Measurements from ENCODE around the gene OSM.
"Not testable (repeated sequence)": the region's sequence is repeated elsewhere in the genome, so short reads cannot be mapped to it uniquely, and the experiment has no call there.

The OSM gene

DNA sequence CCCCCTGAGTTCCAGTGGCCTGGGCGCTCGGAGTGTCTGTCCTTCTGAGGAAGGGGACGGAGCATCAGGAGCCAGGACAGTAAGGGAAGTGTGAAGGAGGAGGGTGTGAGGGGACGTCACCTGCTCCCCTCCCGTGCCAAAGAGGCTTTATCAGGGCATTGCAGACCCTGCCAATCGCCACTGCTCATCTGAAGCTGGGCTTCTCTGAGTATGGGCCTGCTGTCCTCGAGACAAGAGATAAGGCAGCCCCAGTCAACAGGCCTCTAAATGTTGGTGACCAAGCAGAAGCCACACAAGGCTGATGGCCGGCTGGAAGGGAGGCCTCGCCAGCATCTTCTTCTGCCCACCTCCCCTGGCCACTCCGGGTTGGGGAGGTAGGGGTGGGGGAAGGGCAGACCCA, 49.9 kb downstream of the OSM start:
- H3K27me3 ChIP-seq (ENCODE audit: insufficient read depth, low read length), result no peaks in the 10 kb centered on the region

DNA sequence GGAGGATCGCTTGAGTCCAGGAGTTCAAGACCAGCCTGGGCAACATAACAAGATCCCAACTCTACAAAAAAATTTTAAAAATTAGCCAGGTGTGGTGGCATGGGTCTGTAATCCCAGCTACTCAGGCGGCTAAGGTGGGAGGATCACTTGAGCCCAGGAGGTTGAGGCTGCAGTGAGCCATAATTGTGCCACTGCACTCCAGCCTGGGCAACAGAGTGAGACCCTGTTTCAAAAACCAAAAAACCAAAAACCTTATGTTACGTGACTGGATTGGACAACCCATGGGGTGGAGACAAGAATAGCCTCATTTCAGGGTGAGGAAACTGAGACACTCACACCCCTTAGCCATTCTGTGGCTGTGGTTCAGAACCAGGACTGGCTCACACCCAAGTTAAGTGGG, 50.4 kb downstream of the OSM start:
- not testable (repeated sequence) for H3K9me3 ChIP-seq (ENCODE audit: insufficient read depth, low read depth, low read length); H3K36me3 ChIP-seq (ENCODE audit: insufficient read depth, low read depth, low read length); H3K9ac ChIP-seq (ENCODE audit: low read depth, low read length); H3K4me1 ChIP-seq (ENCODE audit: insufficient read depth, low read length); H3K27me3 ChIP-seq (ENCODE audit: insufficient read depth, low read length); H3K4me3 ChIP-seq (ENCODE audit: low read length); H3K27ac ChIP-seq (ENCODE audit: low read length)

More for the DNA sequence above, 49.9 kb downstream of the OSM start:
- H3K4me1 ChIP-seq (ENCODE audit: insufficient read depth, low read length), result peaks cover 8% of the 10 kb centered on the region
- H3K27ac ChIP-seq (ENCODE audit: low read length), result no peak overlapping the region
- no peak overlapping the region for H3K9ac ChIP-seq (ENCODE audit: low read depth, low read length)
- H3K9me3 ChIP-seq (ENCODE audit: insufficient read depth, low read depth, low read length), result no peaks in the 10 kb centered on the region
- no peak overlapping the region for H3K4me3 ChIP-seq (ENCODE audit: low read length)
- no peaks in the 10 kb centered on the region for H3K36me3 ChIP-seq (ENCODE audit: insufficient read depth, low read depth, low read length)

DNA sequence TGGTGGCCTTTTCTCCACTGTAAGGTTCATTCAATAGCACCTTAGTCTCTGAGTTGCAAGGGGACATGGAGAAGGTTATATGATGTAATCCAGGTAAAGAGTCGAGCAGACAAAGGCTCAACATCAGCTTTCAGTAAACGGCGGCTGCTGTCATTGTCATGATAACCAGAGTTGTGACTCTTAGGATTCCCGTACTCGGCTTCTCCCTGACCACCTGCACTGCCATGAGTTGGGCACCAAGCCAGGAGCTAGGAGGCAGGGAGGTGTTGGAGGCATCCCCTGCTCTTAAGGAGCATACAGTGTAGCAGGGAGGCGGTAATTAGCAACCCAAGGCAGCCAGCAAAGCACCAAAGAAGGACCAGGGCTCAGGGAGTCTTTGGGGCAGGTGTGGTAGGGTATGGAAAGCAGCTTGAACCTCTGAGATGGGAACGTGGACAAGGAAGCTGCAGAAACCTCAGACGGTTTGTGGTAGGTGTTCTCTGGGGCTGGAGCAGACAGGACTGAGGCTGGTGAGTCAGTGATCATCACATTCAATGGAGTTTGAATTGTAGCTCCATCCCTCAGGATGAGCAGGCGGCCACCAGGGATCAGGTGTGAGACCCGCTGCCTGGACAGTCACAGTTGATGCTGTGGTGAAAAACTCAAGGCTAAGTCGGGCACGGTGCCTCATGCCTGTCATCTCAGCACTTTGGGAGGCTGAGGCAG, 51.8 kb downstream of the OSM start:
- no peak overlapping the region for H3K4me3 ChIP-seq (ENCODE audit: low read length)
- H3K9ac ChIP-seq (ENCODE audit: low read depth, low read length), result no peak overlapping the region
- no peaks in the 10 kb centered on the region; the same call in 1 of the 2 replicates for H3K27me3 ChIP-seq (ENCODE audit: insufficient read depth, low read length)
- H3K9me3 ChIP-seq (ENCODE audit: insufficient read depth, low read depth, low read length), result no peaks in the 10 kb centered on the region
- no peak overlapping the region for H3K27ac ChIP-seq (ENCODE audit: low read length)
- H3K36me3 ChIP-seq (ENCODE audit: insufficient read depth, low read depth, low read length), result no peaks in the 10 kb centered on the region
- peaks cover 8% of the 10 kb centered on the region for H3K4me1 ChIP-seq (ENCODE audit: insufficient read depth, low read length)

DNA sequence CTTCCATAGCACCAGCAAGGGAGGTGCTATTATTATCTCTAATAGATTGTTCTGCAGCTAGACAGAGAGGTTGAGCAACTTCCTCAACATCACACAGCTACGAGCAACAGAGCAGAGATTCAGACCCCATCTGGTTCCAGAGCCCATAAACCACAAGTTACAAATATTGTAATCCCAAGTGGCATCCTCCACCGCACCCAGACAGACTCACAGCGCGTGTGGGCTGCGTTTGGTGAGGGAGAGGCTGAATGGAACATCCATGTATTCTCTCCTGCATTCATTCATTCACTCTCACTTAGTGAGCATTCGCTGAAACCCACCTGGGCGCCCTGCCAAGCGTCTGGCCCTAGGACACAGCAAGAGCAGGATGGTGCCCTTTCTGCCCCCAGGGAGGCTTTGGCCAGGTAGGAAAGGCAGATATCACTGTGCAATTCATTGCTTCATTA, 53.6 kb downstream of the OSM start:
- H3K27me3 ChIP-seq (ENCODE audit: insufficient read depth, low read length), result peaks cover 3% of the 10 kb centered on the region; the same call in 1 of the 2 replicates
- no peak overlapping the region for H3K4me3 ChIP-seq (ENCODE audit: low read length)
- H3K27ac ChIP-seq (ENCODE audit: low read length), result no peak overlapping the region
- peaks cover 8% of the 10 kb centered on the region for H3K4me1 ChIP-seq (ENCODE audit: insufficient read depth, low read length)
- H3K9ac ChIP-seq (ENCODE audit: low read depth, low read length), result no peak overlapping the region
- H3K36me3 ChIP-seq (ENCODE audit: insufficient read depth, low read depth, low read length), result no peaks in the 10 kb centered on the region
- no peaks in the 10 kb centered on the region for H3K9me3 ChIP-seq (ENCODE audit: insufficient read depth, low read depth, low read length)
